GM12801 (cell line): Measurements from ENCODE around the gene CELA2B.

Experiments
- TF ChIP-seq, protein P1 (sequence below): IDR thresholded peaks from one replicate; pipeline ENCODE4 v1.5.1; 2011; ENCODE audit warnings: control low read depth; ENCODE audit not compliant: insufficient read length; ENCODE audit errors: extremely low read depth

The CELA2B gene

DNA sequence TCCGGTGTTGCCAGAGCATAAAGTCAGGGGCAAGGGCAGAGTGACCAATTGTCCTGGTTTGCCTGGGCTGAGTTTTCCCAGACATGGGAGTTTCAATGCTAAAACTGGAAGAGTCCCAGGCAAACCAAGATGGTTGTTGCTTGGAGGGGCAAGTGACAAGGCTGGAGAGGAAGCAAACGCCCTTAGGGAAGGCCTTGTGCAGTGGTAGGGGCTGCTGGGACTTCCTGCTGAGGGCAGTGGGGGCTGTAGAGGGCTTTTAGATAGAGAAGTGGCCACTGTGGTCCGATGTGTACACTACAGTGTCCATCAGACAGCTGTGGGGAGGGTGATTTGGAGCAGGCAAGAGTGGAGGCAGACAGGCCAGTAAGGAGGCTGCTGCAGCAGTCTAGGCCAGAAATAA, 26.3 kb upstream of the CELA2B start:
- TF ChIP-seq, protein P1, sequence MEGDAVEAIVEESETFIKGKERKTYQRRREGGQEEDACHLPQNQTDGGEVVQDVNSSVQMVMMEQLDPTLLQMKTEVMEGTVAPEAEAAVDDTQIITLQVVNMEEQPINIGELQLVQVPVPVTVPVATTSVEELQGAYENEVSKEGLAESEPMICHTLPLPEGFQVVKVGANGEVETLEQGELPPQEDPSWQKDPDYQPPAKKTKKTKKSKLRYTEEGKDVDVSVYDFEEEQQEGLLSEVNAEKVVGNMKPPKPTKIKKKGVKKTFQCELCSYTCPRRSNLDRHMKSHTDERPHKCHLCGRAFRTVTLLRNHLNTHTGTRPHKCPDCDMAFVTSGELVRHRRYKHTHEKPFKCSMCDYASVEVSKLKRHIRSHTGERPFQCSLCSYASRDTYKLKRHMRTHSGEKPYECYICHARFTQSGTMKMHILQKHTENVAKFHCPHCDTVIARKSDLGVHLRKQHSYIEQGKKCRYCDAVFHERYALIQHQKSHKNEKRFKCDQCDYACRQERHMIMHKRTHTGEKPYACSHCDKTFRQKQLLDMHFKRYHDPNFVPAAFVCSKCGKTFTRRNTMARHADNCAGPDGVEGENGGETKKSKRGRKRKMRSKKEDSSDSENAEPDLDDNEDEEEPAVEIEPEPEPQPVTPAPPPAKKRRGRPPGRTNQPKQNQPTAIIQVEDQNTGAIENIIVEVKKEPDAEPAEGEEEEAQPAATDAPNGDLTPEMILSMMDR: no peak

DNA sequence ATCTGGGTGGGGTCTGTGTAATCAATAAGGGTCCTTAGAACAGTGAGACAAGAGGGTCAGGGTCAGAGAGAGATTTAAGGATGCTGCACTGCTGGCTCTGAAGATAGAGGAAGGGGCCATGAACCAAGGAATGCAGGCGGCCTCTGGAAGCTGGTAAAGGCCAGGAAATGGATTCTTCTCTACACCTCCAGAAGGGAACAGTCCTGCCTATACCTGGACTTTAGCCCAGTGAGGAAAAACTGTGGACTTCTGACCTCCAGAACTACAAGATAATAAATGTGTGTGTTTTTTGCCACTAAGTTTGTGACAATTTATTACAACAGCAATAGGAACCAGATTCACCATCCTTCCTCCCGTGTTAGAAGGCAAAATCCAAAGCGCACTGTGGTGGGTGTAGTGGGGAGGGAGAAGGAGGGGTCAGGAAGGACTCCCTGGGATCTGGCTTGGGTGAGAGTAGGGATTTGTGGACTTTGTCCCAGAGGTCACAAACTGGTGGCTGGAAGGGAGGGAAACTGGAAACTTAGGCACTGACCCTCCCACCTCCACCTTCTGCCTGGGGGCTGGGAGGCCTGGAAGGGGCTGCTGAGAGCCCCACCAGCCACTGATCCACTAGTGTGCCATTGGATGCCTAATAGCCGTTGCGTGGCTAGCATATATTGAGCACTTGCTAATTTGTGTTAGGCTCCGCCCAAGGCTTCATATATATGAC, 24.7 kb upstream of the CELA2B start:
- TF ChIP-seq, protein P1: no peak

- TF ChIP-seq, protein P1: no peak
Measured at GRCh38 chr1:15452216-15452615, 23.7 kb upstream of the CELA2B start.

- TF ChIP-seq, protein P1: no peak
Measured at GRCh38 chr1:15452866-15453571, 22.9 kb upstream of the CELA2B start.

- TF ChIP-seq, protein P1: no peak
Measured at GRCh38 chr1:15453734-15454133, 22.2 kb upstream of the CELA2B start.

DNA sequence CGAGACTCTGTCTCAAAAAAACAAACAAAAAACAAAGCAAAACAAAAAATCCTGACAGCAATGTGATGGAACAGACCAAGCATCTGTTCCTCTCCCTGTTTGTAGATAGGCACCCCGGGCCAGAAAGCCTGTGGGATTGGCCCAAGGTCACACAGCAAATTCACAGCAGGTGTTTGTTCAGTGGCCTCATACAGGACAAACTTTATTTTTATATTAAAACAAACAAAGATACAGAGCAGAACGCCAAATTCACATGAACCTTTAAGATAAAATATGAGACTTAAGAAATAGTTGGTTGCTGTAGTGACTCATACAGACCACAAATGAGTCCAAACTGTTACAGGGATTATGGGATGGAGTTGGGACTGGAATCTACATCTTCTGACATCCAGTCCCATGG, 21.6 kb upstream of the CELA2B start:
- TF ChIP-seq, protein P1: no peak

DNA sequence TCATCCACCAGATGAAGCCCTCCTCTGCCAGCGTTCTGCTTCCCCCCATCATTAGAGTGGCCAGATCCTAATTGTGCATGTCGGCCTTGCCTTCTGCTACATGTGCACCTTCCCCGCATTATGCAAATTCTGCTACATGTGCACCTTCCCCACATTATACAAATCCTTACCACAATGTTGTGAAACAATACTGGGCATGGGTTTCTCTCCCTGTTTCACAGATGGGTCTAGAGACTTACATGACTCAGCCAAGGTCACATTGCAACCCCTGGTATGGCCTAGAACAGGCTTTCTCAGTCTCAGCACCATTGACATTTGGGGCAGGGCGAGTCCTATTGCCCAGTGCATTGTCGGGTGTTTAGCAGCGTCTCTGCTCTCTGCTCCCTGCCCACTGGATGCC, 20.4 kb upstream of the CELA2B start:
- TF ChIP-seq, protein P1: no peak
